ENCODE data around the gene STOML1. TPM values are rescaled to one million over a fixed set of nuclear protein-coding genes. Genes with fewer than 3 reads are reported as not detected.

STOML1 gene
- polyA plus RNA-seq, 1 donor from 2014 or later = 49.5 TPM

DNA sequence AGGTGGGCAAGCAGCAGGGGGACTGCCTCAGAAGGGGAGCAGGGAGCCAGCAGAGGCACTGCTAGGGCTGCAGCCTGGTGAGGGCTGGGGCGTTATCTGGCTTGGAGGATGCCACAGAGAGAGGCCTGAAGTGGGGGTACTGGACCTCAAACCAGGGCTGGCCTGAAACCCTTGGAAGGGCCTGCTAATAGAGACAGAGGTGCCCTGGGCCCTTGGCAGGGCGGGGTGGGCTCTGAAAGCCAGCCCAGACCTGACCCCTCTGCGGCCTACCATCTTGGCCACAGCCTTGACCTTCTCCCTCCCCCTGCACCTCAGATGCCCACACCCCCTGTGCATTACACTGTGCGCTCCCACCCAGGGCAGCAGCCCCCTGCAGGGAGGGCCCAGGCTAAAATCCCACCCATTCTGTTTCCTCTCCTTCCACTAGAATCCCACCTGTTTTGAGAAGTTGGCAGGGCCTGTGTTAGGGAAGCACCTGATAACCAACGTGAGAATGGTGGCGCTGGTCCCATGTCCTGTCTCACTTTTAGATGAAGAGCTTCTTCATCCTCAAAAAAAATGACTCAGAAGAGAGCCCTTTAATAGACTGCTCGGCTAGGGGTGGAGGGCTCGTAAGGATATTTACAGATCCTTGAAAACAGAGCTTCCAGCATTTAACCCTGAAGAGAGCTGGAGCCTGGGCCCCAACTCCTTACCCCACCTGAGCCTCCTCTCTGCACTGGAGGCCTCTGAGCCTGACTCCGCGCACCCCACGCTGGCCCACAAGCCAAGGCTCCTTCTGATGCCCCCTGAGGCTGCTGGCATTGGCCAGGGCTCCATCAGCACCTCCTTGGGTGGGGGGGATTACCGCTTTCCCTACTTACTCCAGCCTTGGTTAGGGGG, 36.0 kb downstream of the STOML1 start:
- H3K27ac ChIP-seq (ENCODE audit: low read length) = no peak overlapping the region
- H3K4me3 ChIP-seq (ENCODE audit: low read length) = no peak overlapping the region
- H3K9me3 ChIP-seq (ENCODE audit: low read length) = no peaks in the 10 kb centered on the region
- TF ChIP-seq MXI1 (conservative IDR thresholded peaks at IDR 0.05; ENCODE audit: poor library complexity, severe bottlenecking) = no peak
- no peaks in the 10 kb centered on the region for H4K20me1 ChIP-seq (ENCODE audit: insufficient read depth)
- H3K36me3 ChIP-seq (ENCODE audit: insufficient read depth, low read length) = no peaks in the 10 kb centered on the region
- H3K9me2 ChIP-seq (ENCODE audit: insufficient read depth, low read length) = no peaks in the 10 kb centered on the region
- H3K9ac ChIP-seq (ENCODE audit: low read length) = no peak overlapping the region
- H3F3A ChIP-seq (ENCODE audit: insufficient read depth, low read length, poor library complexity, severe bottlenecking) = no peaks in the 10 kb centered on the region
- H2AFZ ChIP-seq (ENCODE audit: low read depth, low read length) = no peak overlapping the region
- H3K79me2 ChIP-seq (replicated peaks; ENCODE audit: insufficient read depth, low read length) = no peaks in the 10 kb centered on the region
- H3K4me2 ChIP-seq (ENCODE audit: low read length) = no peak overlapping the region
- H3K27me3 ChIP-seq (ENCODE audit: insufficient read depth, low read depth, low read length) = no peaks in the 10 kb centered on the region

DNA sequence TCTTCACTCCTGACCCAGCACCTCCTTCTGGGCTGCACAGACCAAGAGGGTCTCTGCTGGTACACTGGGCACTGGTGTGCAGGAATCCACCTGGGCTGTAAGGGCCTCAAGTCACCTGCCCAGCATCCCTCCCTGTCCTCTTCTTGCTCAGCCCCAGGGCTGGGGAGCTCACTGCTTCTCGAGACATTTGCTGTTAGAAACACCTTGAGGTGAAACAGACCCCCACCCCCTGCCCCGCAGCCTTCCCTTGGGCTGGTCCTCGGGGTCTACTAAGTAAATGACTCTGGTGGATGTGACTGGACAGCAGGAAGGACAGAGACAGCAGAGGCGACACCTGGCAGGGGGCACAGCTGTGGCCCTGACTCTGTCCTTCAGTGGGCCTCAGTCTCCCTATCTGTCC, 36.8 kb downstream of the STOML1 start:
- Histone ChIP-seq H2AFZ (ENCODE audit: low read depth, low read length) (no peak overlapping the region), H3K27me3 (ENCODE audit: insufficient read depth, low read depth, low read length) (no peaks in the 10 kb centered on the region), H3K36me3 (ENCODE audit: insufficient read depth, low read length) (no peaks in the 10 kb centered on the region), H3K9ac (ENCODE audit: low read length) (no peak overlapping the region), H3K9me3 (ENCODE audit: low read length) (no peaks in the 10 kb centered on the region), H4K20me1 (ENCODE audit: insufficient read depth) (no peaks in the 10 kb centered on the region), H3K79me2 (replicated peaks; ENCODE audit: insufficient read depth, low read length) (no peaks in the 10 kb centered on the region), H3K4me2 (ENCODE audit: low read length) (no peak overlapping the region), H3F3A (ENCODE audit: insufficient read depth, low read length, poor library complexity, severe bottlenecking) (no peaks in the 10 kb centered on the region), H3K4me3 (ENCODE audit: low read length) (no peak overlapping the region), H3K27ac (ENCODE audit: low read length) (no peak overlapping the region), H3K9me2 (ENCODE audit: insufficient read depth, low read length) (no peaks in the 10 kb centered on the region)
- TF ChIP-seq MXI1 (conservative IDR thresholded peaks at IDR 0.05; ENCODE audit: poor library complexity, severe bottlenecking) (no peak), EP300 (conservative IDR thresholded peaks at IDR 0.05; ENCODE audit: poor library complexity, severe bottlenecking) (no peak), POLR2AphosphoS5 (IDR thresholded peaks at IDR 0.05) (no peak), EZH2 (IDR thresholded peaks at IDR 0.05; ENCODE audit: borderline replicate concordance, insufficient read depth, low read length, poor library complexity, severe bottlenecking) (no peak), SMC3 (conservative IDR thresholded peaks at IDR 0.05; ENCODE audit: poor library complexity) (no peak), TAF1 (IDR thresholded peaks at IDR 0.05; ENCODE audit: low read depth) (no peak)
- TF ChIP-seq, protein P1, sequence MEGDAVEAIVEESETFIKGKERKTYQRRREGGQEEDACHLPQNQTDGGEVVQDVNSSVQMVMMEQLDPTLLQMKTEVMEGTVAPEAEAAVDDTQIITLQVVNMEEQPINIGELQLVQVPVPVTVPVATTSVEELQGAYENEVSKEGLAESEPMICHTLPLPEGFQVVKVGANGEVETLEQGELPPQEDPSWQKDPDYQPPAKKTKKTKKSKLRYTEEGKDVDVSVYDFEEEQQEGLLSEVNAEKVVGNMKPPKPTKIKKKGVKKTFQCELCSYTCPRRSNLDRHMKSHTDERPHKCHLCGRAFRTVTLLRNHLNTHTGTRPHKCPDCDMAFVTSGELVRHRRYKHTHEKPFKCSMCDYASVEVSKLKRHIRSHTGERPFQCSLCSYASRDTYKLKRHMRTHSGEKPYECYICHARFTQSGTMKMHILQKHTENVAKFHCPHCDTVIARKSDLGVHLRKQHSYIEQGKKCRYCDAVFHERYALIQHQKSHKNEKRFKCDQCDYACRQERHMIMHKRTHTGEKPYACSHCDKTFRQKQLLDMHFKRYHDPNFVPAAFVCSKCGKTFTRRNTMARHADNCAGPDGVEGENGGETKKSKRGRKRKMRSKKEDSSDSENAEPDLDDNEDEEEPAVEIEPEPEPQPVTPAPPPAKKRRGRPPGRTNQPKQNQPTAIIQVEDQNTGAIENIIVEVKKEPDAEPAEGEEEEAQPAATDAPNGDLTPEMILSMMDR (IDR thresholded peaks at IDR 0.05; ENCODE audit: poor library complexity, severe bottlenecking) = no peak

DNA sequence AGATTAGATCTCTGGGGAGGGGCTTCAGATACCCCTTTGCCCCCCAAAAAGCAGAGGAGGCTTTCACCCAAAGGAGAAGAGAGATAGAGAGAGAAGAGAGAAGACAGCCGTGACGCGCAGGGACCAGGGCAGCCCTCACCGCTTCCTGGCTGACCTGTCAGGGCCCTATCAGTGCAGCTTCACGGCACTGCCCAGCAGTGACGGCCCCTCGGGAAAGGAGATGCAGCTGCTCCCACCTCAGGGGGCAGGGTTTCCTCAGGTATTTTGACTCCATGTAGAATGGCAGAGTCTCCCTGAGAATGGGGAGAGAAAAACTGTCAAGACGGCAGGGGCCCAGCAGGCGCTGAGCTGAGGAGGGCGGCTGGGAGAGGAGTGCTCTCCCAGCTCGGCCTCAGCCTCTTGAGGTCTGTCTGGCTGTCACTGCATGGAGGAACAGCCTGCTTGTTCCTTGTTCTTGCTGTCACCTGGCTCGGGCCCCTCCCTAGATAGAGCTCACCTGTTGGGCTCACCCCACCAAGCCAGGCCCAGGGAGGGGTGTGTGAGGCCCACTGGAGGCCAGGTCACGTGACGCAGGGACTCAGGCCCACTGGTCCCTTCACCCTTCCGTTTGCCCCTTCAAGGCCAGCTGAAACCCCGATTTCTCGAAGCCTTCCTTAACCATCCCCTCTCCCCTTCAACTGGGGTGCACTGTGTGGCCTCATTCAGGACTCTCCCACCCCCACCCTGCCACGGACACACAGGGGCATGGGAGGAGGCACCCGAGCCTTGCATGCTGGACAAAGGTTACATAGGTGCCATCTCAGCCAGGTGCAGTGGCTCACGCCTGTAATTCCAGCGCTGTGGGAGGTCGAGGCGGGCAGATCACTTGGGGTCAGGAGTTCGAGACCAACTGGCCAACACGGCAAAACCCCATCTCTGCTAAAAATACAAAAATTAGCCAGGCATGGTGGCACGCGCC, 37.6 kb downstream of the STOML1 start:
- Histone ChIP-seq H3K9ac (ENCODE audit: low read length) (no peak overlapping the region), H4K20me1 (ENCODE audit: insufficient read depth) (no peaks in the 10 kb centered on the region), H3K4me2 (ENCODE audit: low read length) (no peak overlapping the region), H3K27me3 (ENCODE audit: insufficient read depth, low read depth, low read length) (no peaks in the 10 kb centered on the region), H3K9me3 (ENCODE audit: low read length) (no peaks in the 10 kb centered on the region), H3K36me3 (ENCODE audit: insufficient read depth, low read length) (no peaks in the 10 kb centered on the region), H3K79me2 (replicated peaks; ENCODE audit: insufficient read depth, low read length) (no peaks in the 10 kb centered on the region), H3K9me2 (ENCODE audit: insufficient read depth, low read length) (no peaks in the 10 kb centered on the region), H3K27ac (ENCODE audit: low read length) (no peak overlapping the region), H3K4me3 (ENCODE audit: low read length) (no peak overlapping the region), H2AFZ (ENCODE audit: low read depth, low read length) (no peak overlapping the region), H3F3A (ENCODE audit: insufficient read depth, low read length, poor library complexity, severe bottlenecking) (no peaks in the 10 kb centered on the region)
- TF ChIP-seq TAF1 (IDR thresholded peaks at IDR 0.05; ENCODE audit: low read depth) (no peak), EZH2 (IDR thresholded peaks at IDR 0.05; ENCODE audit: borderline replicate concordance, insufficient read depth, low read length, poor library complexity, severe bottlenecking) (no peak), SMC3 (conservative IDR thresholded peaks at IDR 0.05; ENCODE audit: poor library complexity) (no peak), RAD21 (conservative IDR thresholded peaks at IDR 0.05) (no peak), EP300 (conservative IDR thresholded peaks at IDR 0.05; ENCODE audit: poor library complexity, severe bottlenecking) (no peak), POLR2AphosphoS5 (IDR thresholded peaks at IDR 0.05) (no peak), MXI1 (conservative IDR thresholded peaks at IDR 0.05; ENCODE audit: poor library complexity, severe bottlenecking) (no peak)
- TF ChIP-seq, protein P2, sequence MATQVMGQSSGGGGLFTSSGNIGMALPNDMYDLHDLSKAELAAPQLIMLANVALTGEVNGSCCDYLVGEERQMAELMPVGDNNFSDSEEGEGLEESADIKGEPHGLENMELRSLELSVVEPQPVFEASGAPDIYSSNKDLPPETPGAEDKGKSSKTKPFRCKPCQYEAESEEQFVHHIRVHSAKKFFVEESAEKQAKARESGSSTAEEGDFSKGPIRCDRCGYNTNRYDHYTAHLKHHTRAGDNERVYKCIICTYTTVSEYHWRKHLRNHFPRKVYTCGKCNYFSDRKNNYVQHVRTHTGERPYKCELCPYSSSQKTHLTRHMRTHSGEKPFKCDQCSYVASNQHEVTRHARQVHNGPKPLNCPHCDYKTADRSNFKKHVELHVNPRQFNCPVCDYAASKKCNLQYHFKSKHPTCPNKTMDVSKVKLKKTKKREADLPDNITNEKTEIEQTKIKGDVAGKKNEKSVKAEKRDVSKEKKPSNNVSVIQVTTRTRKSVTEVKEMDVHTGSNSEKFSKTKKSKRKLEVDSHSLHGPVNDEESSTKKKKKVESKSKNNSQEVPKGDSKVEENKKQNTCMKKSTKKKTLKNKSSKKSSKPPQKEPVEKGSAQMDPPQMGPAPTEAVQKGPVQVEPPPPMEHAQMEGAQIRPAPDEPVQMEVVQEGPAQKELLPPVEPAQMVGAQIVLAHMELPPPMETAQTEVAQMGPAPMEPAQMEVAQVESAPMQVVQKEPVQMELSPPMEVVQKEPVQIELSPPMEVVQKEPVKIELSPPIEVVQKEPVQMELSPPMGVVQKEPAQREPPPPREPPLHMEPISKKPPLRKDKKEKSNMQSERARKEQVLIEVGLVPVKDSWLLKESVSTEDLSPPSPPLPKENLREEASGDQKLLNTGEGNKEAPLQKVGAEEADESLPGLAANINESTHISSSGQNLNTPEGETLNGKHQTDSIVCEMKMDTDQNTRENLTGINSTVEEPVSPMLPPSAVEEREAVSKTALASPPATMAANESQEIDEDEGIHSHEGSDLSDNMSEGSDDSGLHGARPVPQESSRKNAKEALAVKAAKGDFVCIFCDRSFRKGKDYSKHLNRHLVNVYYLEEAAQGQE (IDR thresholded peaks at IDR 0.05; ENCODE audit: borderline replicate concordance) = no peak
- TF ChIP-seq, protein P1 (IDR thresholded peaks at IDR 0.05; ENCODE audit: poor library complexity, severe bottlenecking) = no peak

All from neural cell (in vitro differentiated cells).